Small intestine (tissue), 7 donors: ENCODE results near the gene TBC1D1. TPM values are rescaled to one million over a fixed set of nuclear protein-coding genes. Genes with fewer than 3 reads are reported as not detected.
A peak's percentile ranks its signal among the peaks of the same experiment; 100 is the strongest.

Source experiments
- DNase-seq, 2 donors: peaks; one replicate each; pipeline versions ENCODE4 v3.0.0 to v3.0.0-alpha.2; 2013
- FAIRE-seq: peaks from 2 replicates; lab custom pipeline; 2012; peaks lifted over from hg19 to GRCh38; lab: Jason Lieb, UNC
- H3K27ac ChIP-seq, 3 donors: one replicate each; pipeline ENCODE4 v1.5.1; 2013; ENCODE audit warnings: low read length in 2 of 3, mild to moderate bottlenecking in 2 of 3, control low read depth in 1 of 3, inconsistent platforms in 1 of 3, low read depth in 1 of 3, moderate library complexity in 1 of 3
- H3K27me3 ChIP-seq, 3 donors: one replicate each; pipeline ENCODE4 v1.6.1; 2013; ENCODE audit warnings: low read length in 3 of 3, inconsistent platforms in 1 of 3; ENCODE audit not compliant: control insufficient read depth in 3 of 3, insufficient read depth in 3 of 3
- H3K36me3 ChIP-seq, 3 donors: one replicate each; pipeline ENCODE4 v1.6.1; 2013; ENCODE audit warnings: low read length in 3 of 3, inconsistent platforms in 1 of 3, low read depth in 1 of 3, mild to moderate bottlenecking in 1 of 3, moderate library complexity in 1 of 3; ENCODE audit not compliant: control insufficient read depth in 3 of 3, insufficient read depth in 2 of 3
- H3K4me1 ChIP-seq, 3 donors: one replicate each; pipeline ENCODE4 v1.6.1; 2013; ENCODE audit warnings: low read length in 2 of 3, inconsistent platforms in 1 of 3, low read depth in 1 of 3, mild to moderate bottlenecking in 1 of 3, moderate library complexity in 1 of 3; ENCODE audit not compliant: control insufficient read depth in 3 of 3, insufficient read depth in 2 of 3
- H3K4me3 ChIP-seq, 3 donors: one replicate each; pipeline ENCODE4 v1.5.1; 2013; ENCODE audit warnings: low read length in 3 of 3, control low read depth in 1 of 3, inconsistent platforms in 1 of 3, low read depth in 1 of 3, mild to moderate bottlenecking in 1 of 3, moderate library complexity in 1 of 3
- H3K9me3 ChIP-seq, 2 donors: one replicate each; pipeline ENCODE4 v1.6.1; 2013; ENCODE audit warnings: low read depth in 1 of 2, low read length in 1 of 2; ENCODE audit not compliant: control insufficient read depth in 2 of 2, insufficient read depth in 1 of 2
- WGBS, 3 donors: extraction: QIAGEN DNeasy Blood & Tissue Kit; methylation state at CpG; one replicate each; pipeline ENCODE4 v1.1.7; 2013; 5-methylcytosine and 5-hydroxymethylcytosine counted together
- polyA plus RNA-seq, 4 donors: library from polyadenylated mRNA; stranded (reverse) in 3 of 4; unstranded in 1 of 4; fragments of 200-250 nt in 3 of 4; fragments of 120-200 nt in 1 of 4; gene quantifications; one replicate each; pipeline versions ENCODE4 v1.2.1 to v1.2.3, GENCODE V29; 2013
- donor health status: healthy with polysubstance abuse.
- donor health status: control.
- donor health status: control.
- donor health status: Bipolar disorder and iron deficiency.
- donor health status: healthy.

The TBC1D1 gene
- polyA plus RNA-seq, 4 donors = 38.3 to 118 (median 41.5) TPM

DNA sequence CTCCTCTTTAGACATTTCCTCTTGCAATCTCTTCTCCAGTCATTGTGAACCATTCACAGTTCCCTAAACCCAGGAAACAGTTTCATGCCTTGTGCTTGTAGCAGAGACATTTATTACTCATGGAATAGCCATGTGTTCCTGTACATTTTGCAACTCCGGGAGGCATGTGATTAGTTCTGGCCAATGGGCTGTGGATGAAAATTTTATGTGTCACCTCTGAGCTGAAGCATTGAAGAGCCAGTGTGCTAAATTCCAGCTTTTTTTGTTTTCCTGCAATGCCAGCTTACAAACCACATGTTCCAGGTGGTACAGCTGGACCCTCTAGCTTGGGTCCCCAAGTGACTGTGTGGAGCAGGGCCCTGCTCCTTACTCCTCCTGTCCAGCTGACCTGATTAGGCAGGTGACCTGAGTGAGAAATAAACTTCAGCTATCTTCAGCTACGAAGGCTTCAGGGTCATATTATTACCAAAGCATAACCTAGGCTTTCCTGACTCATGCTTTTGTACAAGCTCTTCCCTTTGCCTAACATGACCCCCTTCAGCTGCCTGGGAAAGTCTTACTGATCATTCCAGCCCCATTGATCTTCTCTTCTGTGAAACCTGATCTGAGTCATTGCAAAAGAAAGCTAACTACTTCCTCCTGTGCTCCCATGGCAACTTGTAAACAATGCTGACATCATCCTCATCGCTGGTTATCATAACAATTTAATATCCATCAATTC, 269.8 kb downstream of the TBC1D1 start:
- DNase-seq (peak; percentile 89 to 96), FAIRE-seq (no peak)
- H3K4me3 ChIP-seq = no peak overlapping the region
- no peaks in the 10 kb centered on the region for H3K27me3 ChIP-seq
- 10 to 29% (median 16%) methylated on average over 3 of the region's 3 CpGs for WGBS, 3 donors
- H3K27ac ChIP-seq = peak overlapping the region; percentile 61 to 85 (median 83)
- peaks cover 0 to 13% of the 10 kb centered on the region in 2 donors for H3K9me3 ChIP-seq
- H3K36me3 ChIP-seq = no peaks in the 10 kb centered on the region
- peaks cover 3 to 24% (median 4%) of the 10 kb centered on the region in 3 donors for H3K4me1 ChIP-seq

DNA sequence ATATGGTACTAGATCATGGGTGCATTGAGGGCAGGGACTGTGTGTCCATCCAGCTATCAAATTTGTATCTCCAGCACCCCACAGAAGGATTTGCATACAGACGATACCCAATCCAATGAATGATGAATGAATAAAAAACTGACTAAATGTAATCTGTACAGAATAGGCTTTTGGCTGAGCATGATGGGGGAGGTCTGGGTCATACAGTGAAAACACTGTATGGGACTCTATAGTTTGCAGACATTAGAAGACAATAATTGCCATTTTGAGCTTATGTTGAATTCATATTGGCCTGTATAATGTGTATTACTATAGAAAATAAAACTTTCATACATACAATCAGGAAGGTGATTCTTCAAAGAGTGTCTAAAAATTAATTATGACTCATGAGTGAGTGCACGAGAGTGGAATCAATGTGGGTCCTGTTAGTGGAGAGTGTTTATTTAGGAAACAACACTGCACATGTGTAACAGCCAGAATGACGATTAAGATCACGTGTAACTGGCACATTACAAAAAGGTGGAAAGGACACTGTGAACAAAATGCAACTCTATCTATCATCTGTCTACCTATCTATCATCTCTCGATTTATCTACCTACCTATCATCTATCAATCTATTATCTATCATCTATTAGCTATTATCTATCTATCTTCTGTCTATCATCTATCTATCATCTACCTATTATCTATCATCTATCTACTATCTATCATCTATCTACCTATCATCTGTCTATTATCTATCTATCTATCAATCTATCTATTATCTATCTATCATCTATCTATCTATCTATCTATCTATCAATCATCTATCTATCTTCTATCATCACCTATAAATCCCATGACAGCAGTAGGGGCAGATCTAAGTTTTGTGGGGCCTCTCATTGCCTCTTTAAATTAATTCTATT, 270.6 kb downstream of the TBC1D1 start:
- H3K9me3 ChIP-seq = peaks cover 0 to 13% of the 10 kb centered on the region in 2 donors
- 55 to 69% (median 59%) methylated on average over 5 of the region's 5 CpGs for WGBS, 3 donors
- no peak for FAIRE-seq
- H3K36me3 ChIP-seq = no peaks in the 10 kb centered on the region
- DNase-seq = no peak
- H3K4me1 ChIP-seq = peaks cover 2 to 22% (median 4%) of the 10 kb centered on the region in 3 donors
- no peak overlapping the region for H3K4me3 ChIP-seq
- peak overlapping the region in 2 of 3 donors; percentile 61 to 85 for H3K27ac ChIP-seq
- H3K27me3 ChIP-seq = no peaks in the 10 kb centered on the region

DNA sequence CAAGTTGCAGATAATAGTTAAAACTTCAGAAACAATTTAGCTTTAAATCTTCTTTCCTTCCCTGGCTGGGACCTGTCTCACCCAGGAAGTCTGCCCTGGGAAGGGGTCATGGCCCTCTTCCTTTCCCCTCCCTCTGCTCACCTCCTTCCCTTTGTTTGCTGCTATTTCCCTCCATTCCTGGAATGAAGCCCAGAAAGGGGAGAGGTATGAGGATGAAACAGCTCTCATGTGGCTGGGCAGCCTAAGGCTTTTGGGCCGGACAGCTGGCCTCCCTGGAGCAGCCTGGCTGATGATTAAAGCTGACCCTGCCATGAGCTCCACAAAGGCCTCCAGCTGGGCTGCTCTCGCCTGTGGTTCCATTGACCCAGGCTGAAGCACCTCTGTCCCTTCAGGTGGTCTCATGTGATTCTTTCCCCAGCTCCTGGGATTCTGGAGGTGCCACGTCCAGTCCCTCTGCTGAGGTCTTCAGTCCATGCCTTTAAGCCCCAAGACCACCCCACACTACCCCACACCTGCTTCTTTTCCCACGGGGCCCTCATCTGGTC, 271.4 kb downstream of the TBC1D1 start:
- H3K4me3 ChIP-seq = no peak overlapping the region
- DNase-seq = no peak
- peak overlapping the region in 1 of 3 donors; percentile 26 for H3K27ac ChIP-seq
- 82 to 84% (median 83%) methylated on average over 4 of the region's 4 CpGs for WGBS, 3 donors
- H3K36me3 ChIP-seq = no peaks in the 10 kb centered on the region
- no peaks in the 10 kb centered on the region for H3K27me3 ChIP-seq
- H3K9me3 ChIP-seq = peaks cover 0 to 13% of the 10 kb centered on the region in 2 donors
- H3K4me1 ChIP-seq = peaks cover 2 to 18% (median 4%) of the 10 kb centered on the region in 3 donors
- FAIRE-seq = no peak

DNA sequence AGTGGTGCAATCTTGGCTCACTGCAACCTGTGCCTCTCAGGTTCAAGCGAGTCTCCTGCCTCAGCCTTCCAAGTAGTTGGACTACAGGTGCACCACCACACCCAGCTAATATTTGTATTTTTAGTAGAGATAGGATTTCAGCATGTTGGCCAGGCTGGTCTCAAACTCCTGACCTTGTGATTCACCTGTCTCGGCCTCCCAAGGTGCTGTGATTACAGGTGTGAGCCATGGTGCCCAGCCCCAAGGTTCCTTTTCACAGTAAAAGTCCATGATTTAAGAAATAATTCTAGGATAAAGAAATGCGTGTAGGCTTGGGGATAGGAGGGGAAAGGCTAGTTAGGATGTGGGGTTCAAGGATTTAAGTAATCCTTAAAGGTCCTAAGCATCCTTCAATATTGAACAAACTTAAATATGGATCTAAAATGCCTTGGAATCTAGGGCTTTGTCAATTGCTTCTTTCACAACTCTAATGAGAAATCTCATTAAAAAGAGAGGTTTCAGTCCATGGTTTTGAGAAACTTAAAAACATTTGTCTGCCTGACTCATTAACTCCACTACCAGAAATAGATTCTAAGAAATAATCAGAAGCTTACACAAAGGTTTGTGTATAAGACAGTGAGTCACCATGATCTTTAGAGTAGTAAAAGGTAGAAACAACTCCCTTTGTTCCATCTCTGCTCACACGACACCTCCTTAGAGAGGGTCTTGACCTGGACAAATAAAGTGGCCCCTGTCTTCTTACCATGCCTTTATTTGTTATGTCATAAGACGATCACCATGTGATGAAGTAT, 272.5 kb downstream of the TBC1D1 start:
- FAIRE-seq (no peak), DNase-seq (no peak)
- H3K27ac ChIP-seq = no peak overlapping the region
- H3K36me3 ChIP-seq = no peaks in the 10 kb centered on the region
- peaks cover 0 to 13% of the 10 kb centered on the region in 2 donors for H3K9me3 ChIP-seq
- peaks cover 0 to 11% (median 4%) of the 10 kb centered on the region in 3 donors for H3K4me1 ChIP-seq
- no peak overlapping the region for H3K4me3 ChIP-seq
- H3K27me3 ChIP-seq = no peaks in the 10 kb centered on the region
- WGBS, 3 donors = 71 to 84% (median 72%) methylated on average over 5 of the region's 5 CpGs

DNA sequence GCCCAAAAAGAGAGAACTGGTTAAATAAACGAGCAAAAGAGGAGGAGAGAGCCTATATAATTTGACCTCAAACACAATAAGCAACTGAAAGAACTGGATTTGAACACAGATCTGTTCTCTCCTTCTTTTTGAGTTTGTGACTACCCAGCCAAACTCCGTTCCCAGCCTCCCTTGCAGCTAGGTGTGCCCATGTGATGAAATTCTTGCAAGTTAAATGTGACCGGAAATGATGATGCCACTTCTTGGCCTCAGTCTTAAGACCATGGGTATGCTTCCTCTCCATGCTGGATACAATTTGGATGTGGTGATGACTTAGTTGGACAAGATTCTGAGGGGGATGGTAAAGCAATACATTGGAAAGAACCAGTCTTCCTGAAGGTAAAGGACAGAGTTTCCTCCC, 273.5 kb downstream of the TBC1D1 start:
- H3K36me3 ChIP-seq = no peaks in the 10 kb centered on the region
- H3K9me3 ChIP-seq = peaks cover 0 to 13% of the 10 kb centered on the region in 2 donors
- H3K4me1 ChIP-seq = peaks cover 0 to 11% (median 4%) of the 10 kb centered on the region in 3 donors
- DNase-seq = no peak
- FAIRE-seq = no peak
- no peak overlapping the region for H3K4me3 ChIP-seq
- WGBS, 3 donors = 90 to 96% (median 92%) methylated on average over 3 of the region's 3 CpGs
- H3K27me3 ChIP-seq = no peaks in the 10 kb centered on the region
- H3K27ac ChIP-seq = no peak overlapping the region

DNA sequence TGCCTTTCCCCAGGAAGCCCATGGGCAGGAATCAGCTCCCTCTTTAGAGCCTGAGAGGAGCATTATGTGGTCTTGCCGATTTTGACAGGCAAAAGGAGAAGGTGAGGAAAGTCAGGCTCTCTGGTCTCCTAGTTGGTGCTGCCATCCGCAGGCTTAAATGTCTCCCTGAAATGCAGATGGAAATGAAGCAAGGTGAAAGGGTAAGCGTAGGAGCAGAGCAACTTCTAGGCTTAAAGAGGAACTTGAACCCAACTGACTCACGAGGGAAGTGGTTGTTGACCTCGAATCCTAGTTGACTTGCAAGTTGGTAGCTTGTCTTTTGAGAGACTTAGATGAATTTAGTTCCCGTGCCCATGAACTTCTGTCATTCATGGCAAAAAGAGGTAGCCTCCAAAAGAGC, 275.2 kb downstream of the TBC1D1 start:
- H3K4me1 ChIP-seq = peaks cover 0 to 4% (median 2%) of the 10 kb centered on the region in 3 donors
- FAIRE-seq (no peak), DNase-seq (no peak)
- no peaks in the 10 kb centered on the region for H3K36me3 ChIP-seq
- H3K4me3 ChIP-seq = no peak overlapping the region
- H3K27ac ChIP-seq = no peak overlapping the region
- WGBS, 3 donors = 67 to 79% (median 78%) methylated on average over 6 of the region's 6 CpGs
- H3K27me3 ChIP-seq = no peaks in the 10 kb centered on the region
- peaks cover 0 to 13% of the 10 kb centered on the region in 2 donors for H3K9me3 ChIP-seq

DNA sequence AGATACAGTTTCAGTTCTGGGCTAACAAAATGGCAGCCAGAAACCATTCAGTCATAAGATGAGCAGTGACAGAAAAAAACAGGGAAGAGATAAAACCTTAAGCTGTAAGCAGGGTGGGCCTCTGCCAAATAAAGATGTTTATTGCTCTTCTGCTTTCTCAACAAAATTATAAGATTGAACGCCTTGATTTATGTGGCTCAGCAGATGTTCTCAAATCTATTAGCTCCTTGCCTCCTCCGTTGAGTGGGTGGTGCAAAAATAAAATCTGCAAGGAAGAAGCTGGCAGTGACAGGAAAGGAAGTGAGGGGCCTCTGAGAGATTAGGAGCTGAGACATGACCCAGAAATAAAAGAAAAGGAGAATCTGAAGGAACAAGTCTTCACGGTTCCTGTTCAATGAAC, 275.9 kb downstream of the TBC1D1 start:
- no peaks in the 10 kb centered on the region for H3K36me3 ChIP-seq
- H3K4me3 ChIP-seq = no peak overlapping the region
- H3K9me3 ChIP-seq = peaks cover 0 to 17% of the 10 kb centered on the region in 2 donors
- no peaks in the 10 kb centered on the region for H3K27me3 ChIP-seq
- no peak overlapping the region for H3K27ac ChIP-seq
- 52 to 85% (median 83%) methylated on average over 3 of the region's 3 CpGs for WGBS, 3 donors
- FAIRE-seq (no peak), DNase-seq (no peak)
- no peaks in the 10 kb centered on the region for H3K4me1 ChIP-seq
